Sigmoid colon (tissue), 3 donors: ENCODE data around the gene NXPH4.

Source experiments
- CTCF ChIP-seq, 4 experiments: fragments of 450-650 bp in 3 of 4; fragments of 200-600 bp in 1 of 4; IDR thresholded peaks; one replicate each; pipeline ENCODE4 v1.5.1; 2016 to 2019; ENCODE audit warnings: antibody characterized with exemption in 4 of 4, mild to moderate bottlenecking in 3 of 4, moderate library complexity in 2 of 4
- POLR2A ChIP-seq, 2 donors: fragments of 450-650 bp; IDR thresholded peaks; one replicate each; pipeline ENCODE4 v1.6.1; 2016; ENCODE audit warnings: antibody characterized with exemption in 2 of 2, mild to moderate bottlenecking in 2 of 2, moderate library complexity in 2 of 2

GRCh38 chr12:57229634-57230380, 13.2 kb downstream of the NXPH4 start, which contains the start of gene SHMT2:
- TF ChIP-seq CTCF (IDR thresholded peaks at IDR 0.05) = peak in 2 of 4 experiments; percentile 1 to 3
- no peak for TF ChIP-seq POLR2A (IDR thresholded peaks at IDR 0.05)
